Measurements from ENCODE around the gene NR2F1-AS1. TPM values are rescaled to one million over a fixed set of nuclear protein-coding genes. Genes with fewer than 3 reads are reported as not detected.

NR2F1-AS1 gene
- total and polyA plus RNA-seq, 2 experiments from 2014 or later: 0.59 to 4.5 TPM

DNA sequence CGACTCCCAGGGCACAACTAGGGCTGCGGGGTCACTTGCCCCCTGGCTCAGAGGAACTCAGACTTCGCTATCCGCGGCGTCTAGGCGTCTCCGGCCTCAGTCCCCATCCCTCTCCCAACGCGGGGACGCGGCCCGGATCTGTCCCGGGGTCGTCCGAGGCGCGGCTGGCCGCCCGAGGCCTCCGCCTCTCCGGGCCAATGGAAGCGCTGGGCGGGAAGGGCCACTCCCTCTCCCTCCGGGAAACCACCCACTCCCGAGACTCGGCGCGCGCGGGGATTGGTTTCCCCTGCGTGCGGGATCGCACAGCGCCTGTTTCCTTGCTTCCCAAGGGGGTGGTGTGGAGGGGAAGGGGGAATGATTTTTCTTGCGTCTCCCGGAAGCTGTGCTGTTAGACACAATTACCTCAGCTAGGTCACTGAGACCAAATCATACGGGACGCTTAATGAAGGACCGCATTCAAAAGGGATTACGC lies 40.3 kb upstream of the NR2F1-AS1 start:
- H4K20me1 ChIP-seq (replicated peaks; ENCODE audit: insufficient read depth): peaks cover 24% of the 10 kb centered on the region
- Mint-ChIP-seq H3K27ac (no peak overlapping the region), H3K9me3 (no peaks in the 10 kb centered on the region), H3K4me1 (peaks cover 14% of the 10 kb centered on the region), H3K4me3 (peak overlapping the region; percentile 81), H3K27me3 (ENCODE audit: insufficient read depth, low read depth, poor library complexity) (peaks cover 65% of the 10 kb centered on the region), H3K36me3 (ENCODE audit: low read depth) (no peaks in the 10 kb centered on the region; the same call in 2 of the 3 replicates)
- H2AFZ ChIP-seq: peak overlapping the region; percentile 84; the same call in 1 of the 2 replicates
- DNase-seq (ENCODE audit: low spot score) (peak; percentile 60), ATAC-seq (peak; percentile 70)
- peaks cover 82% of the 10 kb centered on the region for H3K27me3 ChIP-seq (ENCODE audit: insufficient read depth)
- no peaks in the 10 kb centered on the region for H3K9me2 ChIP-seq (ENCODE audit: insufficient read depth)
- H3K4me1 ChIP-seq (ENCODE audit: insufficient read depth): peaks cover 37% of the 10 kb centered on the region
- H3K27ac ChIP-seq (ENCODE audit: low read depth): no peak overlapping the region
- no peaks in the 10 kb centered on the region for H3K79me2 ChIP-seq (replicated peaks; ENCODE audit: insufficient read depth)
- H3K4me2 ChIP-seq: peak overlapping the region; percentile 91
- H3F3A ChIP-seq (replicated peaks; ENCODE audit: low read depth): 0 out of 2 replicates have a peak, but pooled peaks cover 5% of the 10 kb centered on the region
- H3K36me3 ChIP-seq (ENCODE audit: insufficient read depth): no peaks in the 10 kb centered on the region
- no peak for TF ChIP-seq ZNF114 (CRISPR knock-in tag; IDR thresholded peaks at IDR 0.05)
- TF ChIP-seq, protein P1, sequence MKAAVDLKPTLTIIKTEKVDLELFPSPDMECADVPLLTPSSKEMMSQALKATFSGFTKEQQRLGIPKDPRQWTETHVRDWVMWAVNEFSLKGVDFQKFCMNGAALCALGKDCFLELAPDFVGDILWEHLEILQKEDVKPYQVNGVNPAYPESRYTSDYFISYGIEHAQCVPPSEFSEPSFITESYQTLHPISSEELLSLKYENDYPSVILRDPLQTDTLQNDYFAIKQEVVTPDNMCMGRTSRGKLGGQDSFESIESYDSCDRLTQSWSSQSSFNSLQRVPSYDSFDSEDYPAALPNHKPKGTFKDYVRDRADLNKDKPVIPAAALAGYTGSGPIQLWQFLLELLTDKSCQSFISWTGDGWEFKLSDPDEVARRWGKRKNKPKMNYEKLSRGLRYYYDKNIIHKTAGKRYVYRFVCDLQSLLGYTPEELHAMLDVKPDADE (IDR thresholded peaks at IDR 0.05): no peak
- no peak for TF ChIP-seq ZNF331 (CRISPR knock-in tag; IDR thresholded peaks at IDR 0.05; ENCODE audit: low read depth)
- TF ChIP-seq NANOG (IDR thresholded peaks at IDR 0.05; ENCODE audit: borderline replicate concordance): no peak
- no peak for TF ChIP-seq JUNB (IDR thresholded peaks at IDR 0.05; ENCODE audit: unreplicated experiment)
- no peak for TF ChIP-seq STAT1 (IDR thresholded peaks at IDR 0.05; ENCODE audit: unreplicated experiment)
- TF ChIP-seq CREB1 (CRISPR knock-in tag; IDR thresholded peaks at IDR 0.05; ENCODE audit: low read depth): no peak
- no peak for TF ChIP-seq EZH2phosphoT487 (IDR thresholded peaks at IDR 0.05; ENCODE audit: unreplicated experiment)
- TF ChIP-seq POLR2AphosphoS5 (IDR thresholded peaks at IDR 0.05; ENCODE audit: low read depth): no peak
- TF ChIP-seq, protein P2, sequence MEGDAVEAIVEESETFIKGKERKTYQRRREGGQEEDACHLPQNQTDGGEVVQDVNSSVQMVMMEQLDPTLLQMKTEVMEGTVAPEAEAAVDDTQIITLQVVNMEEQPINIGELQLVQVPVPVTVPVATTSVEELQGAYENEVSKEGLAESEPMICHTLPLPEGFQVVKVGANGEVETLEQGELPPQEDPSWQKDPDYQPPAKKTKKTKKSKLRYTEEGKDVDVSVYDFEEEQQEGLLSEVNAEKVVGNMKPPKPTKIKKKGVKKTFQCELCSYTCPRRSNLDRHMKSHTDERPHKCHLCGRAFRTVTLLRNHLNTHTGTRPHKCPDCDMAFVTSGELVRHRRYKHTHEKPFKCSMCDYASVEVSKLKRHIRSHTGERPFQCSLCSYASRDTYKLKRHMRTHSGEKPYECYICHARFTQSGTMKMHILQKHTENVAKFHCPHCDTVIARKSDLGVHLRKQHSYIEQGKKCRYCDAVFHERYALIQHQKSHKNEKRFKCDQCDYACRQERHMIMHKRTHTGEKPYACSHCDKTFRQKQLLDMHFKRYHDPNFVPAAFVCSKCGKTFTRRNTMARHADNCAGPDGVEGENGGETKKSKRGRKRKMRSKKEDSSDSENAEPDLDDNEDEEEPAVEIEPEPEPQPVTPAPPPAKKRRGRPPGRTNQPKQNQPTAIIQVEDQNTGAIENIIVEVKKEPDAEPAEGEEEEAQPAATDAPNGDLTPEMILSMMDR (conservative IDR thresholded peaks at IDR 0.05; ENCODE audit: low read depth in 2 of 2): no peak
- TF ChIP-seq EZH2 (IDR thresholded peaks at IDR 0.05; ENCODE audit: low read depth, unreplicated experiment): no peak
- TF ChIP-seq, protein P3, sequence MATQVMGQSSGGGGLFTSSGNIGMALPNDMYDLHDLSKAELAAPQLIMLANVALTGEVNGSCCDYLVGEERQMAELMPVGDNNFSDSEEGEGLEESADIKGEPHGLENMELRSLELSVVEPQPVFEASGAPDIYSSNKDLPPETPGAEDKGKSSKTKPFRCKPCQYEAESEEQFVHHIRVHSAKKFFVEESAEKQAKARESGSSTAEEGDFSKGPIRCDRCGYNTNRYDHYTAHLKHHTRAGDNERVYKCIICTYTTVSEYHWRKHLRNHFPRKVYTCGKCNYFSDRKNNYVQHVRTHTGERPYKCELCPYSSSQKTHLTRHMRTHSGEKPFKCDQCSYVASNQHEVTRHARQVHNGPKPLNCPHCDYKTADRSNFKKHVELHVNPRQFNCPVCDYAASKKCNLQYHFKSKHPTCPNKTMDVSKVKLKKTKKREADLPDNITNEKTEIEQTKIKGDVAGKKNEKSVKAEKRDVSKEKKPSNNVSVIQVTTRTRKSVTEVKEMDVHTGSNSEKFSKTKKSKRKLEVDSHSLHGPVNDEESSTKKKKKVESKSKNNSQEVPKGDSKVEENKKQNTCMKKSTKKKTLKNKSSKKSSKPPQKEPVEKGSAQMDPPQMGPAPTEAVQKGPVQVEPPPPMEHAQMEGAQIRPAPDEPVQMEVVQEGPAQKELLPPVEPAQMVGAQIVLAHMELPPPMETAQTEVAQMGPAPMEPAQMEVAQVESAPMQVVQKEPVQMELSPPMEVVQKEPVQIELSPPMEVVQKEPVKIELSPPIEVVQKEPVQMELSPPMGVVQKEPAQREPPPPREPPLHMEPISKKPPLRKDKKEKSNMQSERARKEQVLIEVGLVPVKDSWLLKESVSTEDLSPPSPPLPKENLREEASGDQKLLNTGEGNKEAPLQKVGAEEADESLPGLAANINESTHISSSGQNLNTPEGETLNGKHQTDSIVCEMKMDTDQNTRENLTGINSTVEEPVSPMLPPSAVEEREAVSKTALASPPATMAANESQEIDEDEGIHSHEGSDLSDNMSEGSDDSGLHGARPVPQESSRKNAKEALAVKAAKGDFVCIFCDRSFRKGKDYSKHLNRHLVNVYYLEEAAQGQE (IDR thresholded peaks at IDR 0.05; ENCODE audit: unreplicated experiment): no peak
- TF ChIP-seq, protein P4, sequence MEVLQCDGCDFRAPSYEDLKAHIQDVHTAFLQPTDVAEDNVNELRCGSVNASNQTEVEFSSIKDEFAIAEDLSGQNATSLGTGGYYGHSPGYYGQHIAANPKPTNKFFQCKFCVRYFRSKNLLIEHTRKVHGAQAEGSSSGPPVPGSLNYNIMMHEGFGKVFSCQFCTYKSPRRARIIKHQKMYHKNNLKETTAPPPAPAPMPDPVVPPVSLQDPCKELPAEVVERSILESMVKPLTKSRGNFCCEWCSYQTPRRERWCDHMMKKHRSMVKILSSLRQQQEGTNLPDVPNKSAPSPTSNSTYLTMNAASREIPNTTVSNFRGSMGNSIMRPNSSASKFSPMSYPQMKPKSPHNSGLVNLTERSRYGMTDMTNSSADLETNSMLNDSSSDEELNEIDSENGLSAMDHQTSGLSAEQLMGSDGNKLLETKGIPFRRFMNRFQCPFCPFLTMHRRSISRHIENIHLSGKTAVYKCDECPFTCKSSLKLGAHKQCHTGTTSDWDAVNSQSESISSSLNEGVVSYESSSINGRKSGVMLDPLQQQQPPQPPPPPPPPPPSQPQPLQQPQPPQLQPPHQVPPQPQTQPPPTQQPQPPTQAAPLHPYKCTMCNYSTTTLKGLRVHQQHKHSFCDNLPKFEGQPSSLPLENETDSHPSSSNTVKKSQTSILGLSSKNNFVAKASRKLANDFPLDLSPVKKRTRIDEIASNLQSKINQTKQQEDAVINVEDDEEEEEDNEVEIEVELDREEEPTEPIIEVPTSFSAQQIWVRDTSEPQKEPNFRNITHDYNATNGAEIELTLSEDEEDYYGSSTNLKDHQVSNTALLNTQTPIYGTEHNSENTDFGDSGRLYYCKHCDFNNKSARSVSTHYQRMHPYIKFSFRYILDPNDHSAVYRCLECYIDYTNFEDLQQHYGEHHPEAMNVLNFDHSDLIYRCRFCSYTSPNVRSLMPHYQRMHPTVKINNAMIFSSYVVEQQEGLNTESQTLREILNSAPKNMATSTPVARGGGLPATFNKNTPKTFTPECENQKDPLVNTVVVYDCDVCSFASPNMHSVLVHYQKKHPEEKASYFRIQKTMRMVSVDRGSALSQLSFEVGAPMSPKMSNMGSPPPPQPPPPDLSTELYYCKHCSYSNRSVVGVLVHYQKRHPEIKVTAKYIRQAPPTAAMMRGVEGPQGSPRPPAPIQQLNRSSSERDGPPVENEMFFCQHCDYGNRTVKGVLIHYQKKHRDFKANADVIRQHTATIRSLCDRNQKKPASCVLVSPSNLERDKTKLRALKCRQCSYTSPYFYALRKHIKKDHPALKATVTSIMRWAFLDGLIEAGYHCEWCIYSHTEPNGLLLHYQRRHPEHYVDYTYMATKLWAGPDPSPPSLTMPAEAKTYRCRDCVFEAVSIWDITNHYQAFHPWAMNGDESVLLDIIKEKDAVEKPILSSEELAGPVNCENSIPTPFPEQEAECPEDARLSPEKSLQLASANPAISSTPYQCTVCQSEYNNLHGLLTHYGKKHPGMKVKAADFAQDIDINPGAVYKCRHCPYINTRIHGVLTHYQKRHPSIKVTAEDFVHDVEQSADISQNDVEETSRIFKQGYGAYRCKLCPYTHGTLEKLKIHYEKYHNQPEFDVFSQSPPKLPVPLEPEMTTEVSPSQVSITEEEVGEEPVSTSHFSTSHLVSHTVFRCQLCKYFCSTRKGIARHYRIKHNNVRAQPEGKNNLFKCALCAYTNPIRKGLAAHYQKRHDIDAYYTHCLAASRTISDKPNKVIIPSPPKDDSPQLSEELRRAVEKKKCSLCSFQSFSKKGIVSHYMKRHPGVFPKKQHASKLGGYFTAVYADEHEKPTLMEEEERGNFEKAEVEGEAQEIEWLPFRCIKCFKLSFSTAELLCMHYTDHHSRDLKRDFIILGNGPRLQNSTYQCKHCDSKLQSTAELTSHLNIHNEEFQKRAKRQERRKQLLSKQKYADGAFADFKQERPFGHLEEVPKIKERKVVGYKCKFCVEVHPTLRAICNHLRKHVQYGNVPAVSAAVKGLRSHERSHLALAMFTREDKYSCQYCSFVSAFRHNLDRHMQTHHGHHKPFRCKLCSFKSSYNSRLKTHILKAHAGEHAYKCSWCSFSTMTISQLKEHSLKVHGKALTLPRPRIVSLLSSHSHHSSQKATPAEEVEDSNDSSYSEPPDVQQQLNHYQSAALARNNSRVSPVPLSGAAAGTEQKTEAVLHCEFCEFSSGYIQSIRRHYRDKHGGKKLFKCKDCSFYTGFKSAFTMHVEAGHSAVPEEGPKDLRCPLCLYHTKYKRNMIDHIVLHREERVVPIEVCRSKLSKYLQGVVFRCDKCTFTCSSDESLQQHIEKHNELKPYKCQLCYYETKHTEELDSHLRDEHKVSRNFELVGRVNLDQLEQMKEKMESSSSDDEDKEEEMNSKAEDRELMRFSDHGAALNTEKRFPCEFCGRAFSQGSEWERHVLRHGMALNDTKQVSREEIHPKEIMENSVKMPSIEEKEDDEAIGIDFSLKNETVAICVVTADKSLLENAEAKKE (CRISPR knock-in tag; IDR thresholded peaks at IDR 0.05): no peak
- H3K4me3 ChIP-seq: peak overlapping the region; percentile 66
